OCI-LY3 (cell line): Measurements from ENCODE around the gene WDR5.

Source experiments
- H2AFZ ChIP-seq: fragments of 200-600, 300-600 bp; shearing (Covaris generic); 2 replicates; pipeline ENCODE4 v1.6.0; 2014; ENCODE audit warnings: antibody characterized with exemption, low read depth, low read length
- H3K27ac ChIP-seq: fragments of 200-600, 300-600 bp; sonication (generic); 2 replicates; pipeline ENCODE4 v1.5.1; 2014; ENCODE audit warnings: mild to moderate bottlenecking, low read length, moderate library complexity, mixed read lengths
- H3K27me3 ChIP-seq: fragments of 200-600, 300-600 bp; sonication (generic); 2 replicates; pipeline ENCODE4 v1.6.1; 2014; ENCODE audit warnings: low read depth, low read length, mixed read lengths
- H3K36me3 ChIP-seq: fragments of 200-600, 300-600 bp; sonication (generic); replicated peaks from 2 replicates; pipeline ENCODE3; 2014; ENCODE audit warnings: low read depth, low read length, mixed read lengths
- H3K4me1 ChIP-seq: fragments of 300-600, 200-600 bp; sonication (generic); 2 replicates; pipeline ENCODE4 v1.6.1; 2014; ENCODE audit warnings: low read length, mixed read lengths
- H3K4me2 ChIP-seq: fragments of 200-600, 300-600 bp; sonication (generic); 2 replicates; pipeline ENCODE4 v1.6.1; 2014; ENCODE audit warnings: low read length, mixed read lengths
- H3K4me3 ChIP-seq: fragments of 300-600, 200-600 bp; sonication (generic); 2 replicates; pipeline ENCODE4 v1.5.1; 2014; ENCODE audit warnings: antibody characterized with exemption, mild to moderate bottlenecking, low read length, moderate library complexity
- H3K79me2 ChIP-seq: fragments of 300-600, 200-600 bp; shearing (Covaris generic); 2 replicates; pipeline ENCODE4 v1.6.1; 2014; ENCODE audit warnings: mild to moderate bottlenecking, low read length, mixed read lengths
- H3K9ac ChIP-seq: fragments of 300-600, 200-600 bp; shearing (Covaris generic); 2 replicates; pipeline ENCODE4 v1.6.0; 2014; ENCODE audit warnings: mild to moderate bottlenecking, low read length, moderate library complexity
- H3K9me3 ChIP-seq: fragments of 200-600, 300-600 bp; shearing (Covaris generic); 2 replicates; pipeline ENCODE4 v1.6.1; 2014; ENCODE audit warnings: low read length, mixed read lengths; ENCODE audit not compliant: insufficient read depth
- H4K20me1 ChIP-seq: fragments of 200-600, 300-600 bp; sonication (generic); 2 replicates; pipeline ENCODE4 v1.6.1; 2016; ENCODE audit warnings: low read length, mixed read lengths; ENCODE audit not compliant: insufficient read depth
- CTCF ChIP-seq: fragments of 200-600, 300-600 bp; sonication (generic); IDR thresholded peaks from 2 replicates; pipeline ENCODE4 v1.5.1; 2014; ENCODE audit warnings: antibody characterized with exemption, low read length, low read depth
- EZH2phosphoT487 ChIP-seq: fragments of 200-600 bp; shearing (Covaris generic); IDR thresholded peaks from 2 replicates; pipeline ENCODE4 v1.6.1; 2018; ENCODE audit warnings: antibody characterized with exemption, mixed run types, low read depth

Gene WDR5

GRCh38 chr9:134135343-134136117 is at the start of gene WDR5:
Gene WDR5, plus strand, starts transcription at chr9:134136082. Its CDS starts 3,796 bp downstream, at chr9:134139878.
- Histone ChIP-seq H4K20me1 (peaks cover 33% of the 10 kb centered on the region), H3K4me3 (peak within 1 kb of the TSS; percentile 100), H2AFZ (peak within 1 kb of the TSS; percentile 75), H3K79me2 (peaks cover 50% of the 10 kb centered on the region), H3K27ac (peak within 1 kb of the TSS; percentile 74), H3K27me3 (no peaks in the 10 kb centered on the region), H3K4me1 (peaks cover 26% of the 10 kb centered on the region), H3K4me2 (peak within 1 kb of the TSS; percentile 100), H3K9ac (peak within 1 kb of the TSS; percentile 95), H3K9me3 (no peaks in the 10 kb centered on the region), H3K36me3 (peaks cover 23% of the 10 kb centered on the region)
- TF ChIP-seq EZH2phosphoT487 = no peak
- TF ChIP-seq CTCF = peak; percentile 47

GRCh38 chr9:134088063-134088725 is 47.7 kb upstream of the WDR5 start:
- no peak overlapping the region for H3K27ac ChIP-seq
- no peaks in the 10 kb centered on the region for H3K4me1 ChIP-seq
- H2AFZ ChIP-seq = no peak overlapping the region
- H3K4me3 ChIP-seq = no peak overlapping the region
- no peak for TF ChIP-seq CTCF
- no peak for TF ChIP-seq EZH2phosphoT487
- no peaks in the 10 kb centered on the region for H3K79me2 ChIP-seq
- H4K20me1 ChIP-seq = no peaks in the 10 kb centered on the region
- no peak overlapping the region for H3K9ac ChIP-seq
- no peaks in the 10 kb centered on the region for H3K36me3 ChIP-seq
- H3K27me3 ChIP-seq = peaks cover 14% of the 10 kb centered on the region
- no peaks in the 10 kb centered on the region for H3K9me3 ChIP-seq
- H3K4me2 ChIP-seq = no peak overlapping the region

- H4K20me1 ChIP-seq = no peaks in the 10 kb centered on the region
- no peak overlapping the region for H3K4me3 ChIP-seq
- H3K79me2 ChIP-seq = no peaks in the 10 kb centered on the region
- H3K9me3 ChIP-seq = no peaks in the 10 kb centered on the region
- TF ChIP-seq EZH2phosphoT487 (no peak), CTCF (no peak)
- H3K4me1 ChIP-seq = no peaks in the 10 kb centered on the region
- H2AFZ ChIP-seq = no peak overlapping the region
- H3K9ac ChIP-seq = no peak overlapping the region
- peaks cover 6% of the 10 kb centered on the region for H3K27me3 ChIP-seq
- H3K27ac ChIP-seq = no peak overlapping the region
- H3K36me3 ChIP-seq = no peaks in the 10 kb centered on the region
- no peak overlapping the region for H3K4me2 ChIP-seq
Measured at GRCh38 chr9:134089972-134090371, 45.9 kb upstream of the WDR5 start.

GRCh38 chr9:134099123-134099761 is 36.6 kb upstream of the WDR5 start:
- H3K9ac ChIP-seq = no peak overlapping the region
- peak overlapping the region; percentile 25 for H3K4me2 ChIP-seq
- H3K36me3 ChIP-seq = no peaks in the 10 kb centered on the region
- no peak overlapping the region for H3K4me3 ChIP-seq
- peaks cover 11% of the 10 kb centered on the region for H3K27me3 ChIP-seq
- no peak overlapping the region for H3K27ac ChIP-seq
- peaks cover 5% of the 10 kb centered on the region; the same call in 1 of the 2 replicates for H3K4me1 ChIP-seq
- TF ChIP-seq CTCF = peak; percentile 86
- TF ChIP-seq EZH2phosphoT487 = no peak
- no peaks in the 10 kb centered on the region for H3K79me2 ChIP-seq
- no peaks in the 10 kb centered on the region for H4K20me1 ChIP-seq
- 0 out of 2 replicates have a peak overlapping the region, but pooled peaks have one; percentile 15 for H2AFZ ChIP-seq
- H3K9me3 ChIP-seq = no peaks in the 10 kb centered on the region
